ENCODE data around the gene ATP6V1G1.

DNA sequence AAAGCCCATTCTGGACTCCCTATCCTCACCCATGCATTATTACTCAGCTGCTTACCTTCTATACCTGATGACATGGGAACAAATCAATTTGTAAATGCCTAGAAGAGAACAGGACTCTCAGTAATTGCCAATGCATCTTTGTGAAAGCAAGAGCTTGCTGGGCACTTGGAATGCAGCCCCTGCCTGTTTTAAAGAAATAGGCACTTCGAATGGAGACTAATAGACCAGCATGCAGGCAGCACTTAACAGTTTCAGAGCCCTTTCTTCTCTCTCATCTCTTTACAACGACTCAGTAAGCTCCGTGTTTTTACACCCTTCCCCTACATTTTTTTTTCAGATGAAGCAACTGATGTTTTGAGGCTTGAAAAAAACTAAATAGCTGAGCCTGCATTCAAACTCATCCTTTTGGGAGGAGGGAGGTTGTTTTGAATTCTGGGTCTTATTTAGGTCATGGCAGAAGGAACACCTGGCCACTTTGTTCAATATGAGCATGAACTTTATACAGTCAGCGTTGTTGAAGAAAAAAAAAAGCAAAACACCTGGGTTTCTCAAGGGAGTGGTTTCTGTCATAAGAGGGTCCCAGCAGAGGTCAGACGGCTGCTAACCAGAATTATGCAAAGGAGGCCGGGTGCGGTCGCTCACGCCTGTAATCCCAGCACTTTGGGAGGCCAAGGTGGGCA, 47.7 kb upstream of the ATP6V1G1 start:
- TF ChIP-seq, protein P1, sequence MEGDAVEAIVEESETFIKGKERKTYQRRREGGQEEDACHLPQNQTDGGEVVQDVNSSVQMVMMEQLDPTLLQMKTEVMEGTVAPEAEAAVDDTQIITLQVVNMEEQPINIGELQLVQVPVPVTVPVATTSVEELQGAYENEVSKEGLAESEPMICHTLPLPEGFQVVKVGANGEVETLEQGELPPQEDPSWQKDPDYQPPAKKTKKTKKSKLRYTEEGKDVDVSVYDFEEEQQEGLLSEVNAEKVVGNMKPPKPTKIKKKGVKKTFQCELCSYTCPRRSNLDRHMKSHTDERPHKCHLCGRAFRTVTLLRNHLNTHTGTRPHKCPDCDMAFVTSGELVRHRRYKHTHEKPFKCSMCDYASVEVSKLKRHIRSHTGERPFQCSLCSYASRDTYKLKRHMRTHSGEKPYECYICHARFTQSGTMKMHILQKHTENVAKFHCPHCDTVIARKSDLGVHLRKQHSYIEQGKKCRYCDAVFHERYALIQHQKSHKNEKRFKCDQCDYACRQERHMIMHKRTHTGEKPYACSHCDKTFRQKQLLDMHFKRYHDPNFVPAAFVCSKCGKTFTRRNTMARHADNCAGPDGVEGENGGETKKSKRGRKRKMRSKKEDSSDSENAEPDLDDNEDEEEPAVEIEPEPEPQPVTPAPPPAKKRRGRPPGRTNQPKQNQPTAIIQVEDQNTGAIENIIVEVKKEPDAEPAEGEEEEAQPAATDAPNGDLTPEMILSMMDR (conservative IDR thresholded peaks at IDR 0.05; ENCODE audit: low read depth in 2 of 2): no peak
- TF ChIP-seq POLR2AphosphoS5 (IDR thresholded peaks at IDR 0.05; ENCODE audit: low read depth) (no peak), EZH2phosphoT487 (IDR thresholded peaks at IDR 0.05; ENCODE audit: unreplicated experiment) (no peak)
